Measurements from ENCODE around the gene PSMG4.

Gene PSMG4

DNA sequence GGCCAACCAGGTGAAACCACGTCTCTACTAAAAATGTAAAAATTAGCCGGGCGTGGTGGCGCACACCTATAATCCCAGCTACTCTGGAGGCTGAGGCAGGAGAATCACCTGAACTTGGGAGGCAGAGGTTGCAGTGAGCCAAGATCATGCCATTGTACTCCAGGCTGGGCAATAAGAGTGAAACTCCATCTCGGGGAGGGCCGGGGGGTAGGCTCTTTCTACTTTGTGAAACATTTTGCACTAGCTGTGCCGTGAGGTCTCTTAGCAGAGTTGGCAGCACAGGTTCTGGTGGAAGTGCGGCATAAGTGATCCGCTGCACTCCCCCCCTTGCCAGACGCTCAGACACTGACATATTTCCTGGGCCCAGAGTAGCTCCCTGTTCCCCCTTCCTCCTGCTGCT lies 24.5 kb downstream of the PSMG4 start:
- Histone ChIP-seq H4K20me1 (ENCODE audit: control insufficient read depth, insufficient read depth, low read depth, low read length) (no peaks in the 10 kb centered on the region), H3K9me3 (ENCODE audit: control insufficient read depth, insufficient read depth, low read length) (no peaks in the 10 kb centered on the region), H3K4me2 (ENCODE audit: low read length) (no peak overlapping the region), H3K9me2 (replicated peaks; ENCODE audit: control insufficient read depth, low read length) (no peaks in the 10 kb centered on the region), H3K36me3 (ENCODE audit: control insufficient read depth, low read length) (no peaks in the 10 kb centered on the region), H3K4me3 (ENCODE audit: low read length) (no peak overlapping the region), H3K4me1 (ENCODE audit: control insufficient read depth, low read length) (no peaks in the 10 kb centered on the region), H3F3A (ENCODE audit: control insufficient read depth, insufficient read depth) (0 out of 2 replicates have a peak, but pooled peaks cover 3% of the 10 kb centered on the region), H3K27ac (ENCODE audit: low read depth, low read length) (no peak overlapping the region), H3K79me2 (ENCODE audit: control insufficient read depth, low read length) (no peaks in the 10 kb centered on the region), H3K27me3 (ENCODE audit: control insufficient read depth, low read length) (no peaks in the 10 kb centered on the region)
- TF ChIP-seq, protein P1, sequence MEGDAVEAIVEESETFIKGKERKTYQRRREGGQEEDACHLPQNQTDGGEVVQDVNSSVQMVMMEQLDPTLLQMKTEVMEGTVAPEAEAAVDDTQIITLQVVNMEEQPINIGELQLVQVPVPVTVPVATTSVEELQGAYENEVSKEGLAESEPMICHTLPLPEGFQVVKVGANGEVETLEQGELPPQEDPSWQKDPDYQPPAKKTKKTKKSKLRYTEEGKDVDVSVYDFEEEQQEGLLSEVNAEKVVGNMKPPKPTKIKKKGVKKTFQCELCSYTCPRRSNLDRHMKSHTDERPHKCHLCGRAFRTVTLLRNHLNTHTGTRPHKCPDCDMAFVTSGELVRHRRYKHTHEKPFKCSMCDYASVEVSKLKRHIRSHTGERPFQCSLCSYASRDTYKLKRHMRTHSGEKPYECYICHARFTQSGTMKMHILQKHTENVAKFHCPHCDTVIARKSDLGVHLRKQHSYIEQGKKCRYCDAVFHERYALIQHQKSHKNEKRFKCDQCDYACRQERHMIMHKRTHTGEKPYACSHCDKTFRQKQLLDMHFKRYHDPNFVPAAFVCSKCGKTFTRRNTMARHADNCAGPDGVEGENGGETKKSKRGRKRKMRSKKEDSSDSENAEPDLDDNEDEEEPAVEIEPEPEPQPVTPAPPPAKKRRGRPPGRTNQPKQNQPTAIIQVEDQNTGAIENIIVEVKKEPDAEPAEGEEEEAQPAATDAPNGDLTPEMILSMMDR (IDR thresholded peaks at IDR 0.05; ENCODE audit: low read depth, low read length, poor library complexity, severe bottlenecking): no peak
- no peak for TF ChIP-seq EZH2phosphoT487 (IDR thresholded peaks at IDR 0.05; ENCODE audit: borderline replicate concordance, low read length)

DNA sequence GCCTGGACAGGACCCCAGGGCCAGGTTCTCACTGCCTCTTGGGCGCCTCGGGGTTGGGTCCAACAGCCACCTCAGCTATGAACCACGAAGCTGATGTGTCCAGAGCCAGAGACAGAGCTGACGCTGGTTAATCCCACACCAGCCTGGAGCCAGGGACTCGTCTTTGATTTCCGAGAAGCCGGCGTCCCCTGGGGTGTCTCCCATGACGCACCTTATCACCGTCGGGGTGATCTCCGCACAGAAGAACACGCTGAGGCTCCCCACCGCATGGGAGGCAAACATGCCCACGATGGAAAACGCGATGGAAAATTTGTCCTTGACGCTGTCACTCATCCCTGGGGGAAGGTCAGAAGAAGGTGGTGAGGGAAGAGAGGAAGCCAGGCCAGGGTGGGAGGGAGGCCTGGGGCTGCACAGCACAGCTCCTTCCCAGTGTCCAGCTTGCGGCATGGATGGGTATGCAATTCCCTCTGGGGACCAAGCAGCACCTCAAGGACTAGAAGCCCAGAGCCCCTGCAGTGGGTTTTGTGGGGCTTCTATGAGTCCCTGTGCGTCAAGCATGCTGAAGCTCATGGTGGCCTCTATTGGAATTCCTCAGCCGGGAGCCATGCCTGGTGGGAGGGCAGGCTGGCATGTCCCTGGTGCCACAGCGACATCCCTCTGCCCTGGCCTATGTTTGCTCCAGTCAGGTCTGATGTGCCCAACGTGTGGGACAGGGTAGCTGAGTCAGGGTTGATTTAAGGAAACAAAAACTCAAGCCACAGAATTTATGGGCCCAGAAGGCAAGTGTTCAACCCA lies 25.1 kb downstream of the PSMG4 start:
- TF ChIP-seq, protein P1 (IDR thresholded peaks at IDR 0.05; ENCODE audit: low read depth, low read length, poor library complexity, severe bottlenecking): no peak
- no peak for TF ChIP-seq EZH2phosphoT487 (IDR thresholded peaks at IDR 0.05; ENCODE audit: borderline replicate concordance, low read length)
- Histone ChIP-seq H3K4me3 (ENCODE audit: low read length) (no peak overlapping the region), H3K27me3 (ENCODE audit: control insufficient read depth, low read length) (no peaks in the 10 kb centered on the region), H3K9me2 (replicated peaks; ENCODE audit: control insufficient read depth, low read length) (no peaks in the 10 kb centered on the region), H3K27ac (ENCODE audit: low read depth, low read length) (no peak overlapping the region), H3K4me2 (ENCODE audit: low read length) (no peak overlapping the region), H3K4me1 (ENCODE audit: control insufficient read depth, low read length) (no peaks in the 10 kb centered on the region), H3F3A (ENCODE audit: control insufficient read depth, insufficient read depth) (0 out of 2 replicates have a peak, but pooled peaks cover under 1% of the 10 kb centered on the region), H3K9me3 (ENCODE audit: control insufficient read depth, insufficient read depth, low read length) (no peaks in the 10 kb centered on the region), H4K20me1 (ENCODE audit: control insufficient read depth, insufficient read depth, low read depth, low read length) (no peaks in the 10 kb centered on the region), H3K79me2 (ENCODE audit: control insufficient read depth, low read length) (no peaks in the 10 kb centered on the region), H3K36me3 (ENCODE audit: control insufficient read depth, low read length) (no peaks in the 10 kb centered on the region)

DNA sequence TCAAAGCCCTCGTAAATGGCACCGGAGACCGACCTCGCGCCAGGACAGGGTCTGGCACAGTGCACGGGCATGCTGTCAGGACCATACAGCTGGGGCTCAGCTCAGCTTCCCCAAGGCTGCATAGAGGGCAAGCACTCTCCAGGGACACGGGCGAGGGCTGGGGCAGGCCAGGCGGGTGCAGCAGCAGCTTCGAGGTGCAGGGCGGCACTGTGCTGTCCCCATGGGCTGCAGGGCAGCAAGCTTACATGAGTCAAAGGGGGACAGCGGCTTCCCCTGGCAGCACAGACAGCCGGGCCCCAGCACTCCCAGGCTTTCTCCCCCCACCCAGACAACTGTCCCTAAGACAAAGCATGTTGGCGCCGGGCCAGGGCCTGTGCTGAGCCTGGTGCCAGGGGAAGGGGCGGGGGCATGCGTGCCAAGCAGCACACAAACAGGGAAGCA lies 25.7 kb downstream of the PSMG4 start:
- H3K79me2 ChIP-seq (ENCODE audit: control insufficient read depth, low read length): no peaks in the 10 kb centered on the region
- H3K9me3 ChIP-seq (ENCODE audit: control insufficient read depth, insufficient read depth, low read length): no peaks in the 10 kb centered on the region
- H3K27ac ChIP-seq (ENCODE audit: low read depth, low read length): no peak overlapping the region
- H3K4me2 ChIP-seq (ENCODE audit: low read length): no peak overlapping the region
- no peaks in the 10 kb centered on the region for H3K27me3 ChIP-seq (ENCODE audit: control insufficient read depth, low read length)
- no peaks in the 10 kb centered on the region for H3F3A ChIP-seq (ENCODE audit: control insufficient read depth, insufficient read depth)
- TF ChIP-seq, protein P1 (IDR thresholded peaks at IDR 0.05; ENCODE audit: low read depth, low read length, poor library complexity, severe bottlenecking): no peak
- TF ChIP-seq EZH2phosphoT487 (IDR thresholded peaks at IDR 0.05; ENCODE audit: borderline replicate concordance, low read length): no peak
- no peaks in the 10 kb centered on the region for H3K9me2 ChIP-seq (replicated peaks; ENCODE audit: control insufficient read depth, low read length)
- H3K4me1 ChIP-seq (ENCODE audit: control insufficient read depth, low read length): no peaks in the 10 kb centered on the region
- H3K36me3 ChIP-seq (ENCODE audit: control insufficient read depth, low read length): no peaks in the 10 kb centered on the region
- H4K20me1 ChIP-seq (ENCODE audit: control insufficient read depth, insufficient read depth, low read depth, low read length): no peaks in the 10 kb centered on the region
- H3K4me3 ChIP-seq (ENCODE audit: low read length): no peak overlapping the region
